Caco-2 (cell line): ENCODE measurements around the gene TRPM5. TPM values are rescaled to one million over a fixed set of nuclear protein-coding genes. Genes with fewer than 3 reads are reported as not detected.

ENCODE experiments used
- Bru-seq: library from RNA; stranded (reverse); fragments of 400-500 nt; gene quantifications from one replicate; lab custom pipeline; 2021; lab: Mats Ljungman, UMichigan
- BruChase-seq, 2 experiments: library from RNA; stranded (reverse); fragments of 400-500 nt; gene quantifications; one replicate each; lab custom pipeline; 2021; lab: Mats Ljungman, UMichigan
- BruUV-seq: library from RNA; stranded (reverse); fragments of 400-500 nt; replicated peaks from 2 replicates; lab custom pipeline; 2021; lab: Mats Ljungman, UMichigan
- CTCF ChIA-PET: fragments of 300-600 bp; sonication (Branson Sonifier 250); formaldehyde crosslinking; loops from one replicate; lab custom pipeline; 2022; ENCODE audit warnings: antibody characterized with exemption; lab: Charles Lee
- POLR2A ChIA-PET: fragments of 300-600 bp; sonication (Branson Sonifier 250); formaldehyde crosslinking; loops from one replicate; lab custom pipeline; 2022; ENCODE audit warnings: antibody characterized with exemption; lab: Charles Lee
- DNase-seq, 2 experiments: peaks; one replicate each; pipeline versions ENCODE4 v3.0.0 to v3.0.0-alpha.2; 2020 to 2022
- H3K27me3 ChIP-seq: replicated peaks from 2 replicates; pipeline ENCODE4 v1.6.0; 2011; ENCODE audit warnings: low read length; ENCODE audit not compliant: control insufficient read depth, insufficient read depth
- H3K36me3 ChIP-seq: 2 replicates; pipeline ENCODE4 v1.5.1; 2011; ENCODE audit warnings: low read length; ENCODE audit not compliant: control insufficient read depth, insufficient read depth
- H3K4me1 ChIP-seq: fragments of 250-450 bp; sonication (Bioruptor Pico); 2 replicates; pipeline ENCODE4 v1.5.1; 2020; ENCODE audit warnings: mild to moderate bottlenecking
- H3K4me3 ChIP-seq: 2 replicates; pipeline ENCODE4 v1.5.1; 2011; ENCODE audit warnings: low read depth, mild to moderate bottlenecking, control low read depth, low read length
- H3K9me3 ChIP-seq: fragments of 250-450 bp; sonication (Bioruptor Pico); 2 replicates; pipeline ENCODE4 v1.5.1; 2020; ENCODE audit warnings: mild to moderate bottlenecking, moderate library complexity
- H3K27ac Mint-ChIP-seq: one replicate; pipeline ENCODE4 v1.8.0; 2022; ENCODE audit warnings: mixed read lengths; ENCODE audit not compliant: unreplicated experiment
- H3K27me3 Mint-ChIP-seq: one replicate; pipeline ENCODE4 v1.8.0; 2022; ENCODE audit warnings: mixed read lengths; ENCODE audit not compliant: insufficient read depth, unreplicated experiment
- H3K36me3 Mint-ChIP-seq: one replicate; pipeline ENCODE4 v1.8.0; 2022; ENCODE audit warnings: mild to moderate bottlenecking, mixed read lengths; ENCODE audit not compliant: insufficient read depth, unreplicated experiment
- H3K4me1 Mint-ChIP-seq: one replicate; pipeline ENCODE4 v1.8.0; 2022; ENCODE audit warnings: low read depth, mixed read lengths; ENCODE audit not compliant: unreplicated experiment
- H3K4me3 Mint-ChIP-seq: one replicate; pipeline ENCODE4 v1.8.0; 2022; ENCODE audit warnings: mild to moderate bottlenecking, moderate library complexity, mixed read lengths; ENCODE audit not compliant: unreplicated experiment
- H3K9me3 Mint-ChIP-seq: one replicate; pipeline ENCODE4 v1.8.0; 2022; ENCODE audit warnings: mixed read lengths; ENCODE audit not compliant: unreplicated experiment
- intact Hi-C: fragments of 100-400 bp; cut with micrococcal nuclease; formaldehyde crosslinking; loops from one replicate; pipeline ENCODE4 v1.10.0; 2022; ENCODE audit not compliant: unreplicated experiment
- long read RNA-seq: library from polyadenylated mRNA; stranded (forward); transcript quantifications from one replicate; pipeline ENCODE4 v2.0.0, GENCODE V29; 2022
- total RNA-seq: library from RNA; stranded (reverse); gene quantifications from 2 replicates; pipeline ENCODE4 v1.2.3, GENCODE V29; 2022
- TF ChIP-seq, protein P1 (sequence below), 2 experiments: fragments of 200-600 bp in 1 of 2; IDR thresholded peaks; 1 replicate in 1 of 2; 2 replicates in 1 of 2; pipeline versions ENCODE4 v1.5.1 to v1.8.0; 2011 to 2022; ENCODE audit warnings: antibody characterized with exemption in 1 of 2, control low read depth in 1 of 2, inconsistent platforms in 1 of 2, low read depth in 1 of 2, low read length in 1 of 2, mild to moderate bottlenecking in 1 of 2, moderate library complexity in 1 of 2; ENCODE audit not compliant: insufficient read depth in 1 of 2, severe bottlenecking in 1 of 2, unreplicated experiment in 1 of 2

Gene TRPM5, protein sequence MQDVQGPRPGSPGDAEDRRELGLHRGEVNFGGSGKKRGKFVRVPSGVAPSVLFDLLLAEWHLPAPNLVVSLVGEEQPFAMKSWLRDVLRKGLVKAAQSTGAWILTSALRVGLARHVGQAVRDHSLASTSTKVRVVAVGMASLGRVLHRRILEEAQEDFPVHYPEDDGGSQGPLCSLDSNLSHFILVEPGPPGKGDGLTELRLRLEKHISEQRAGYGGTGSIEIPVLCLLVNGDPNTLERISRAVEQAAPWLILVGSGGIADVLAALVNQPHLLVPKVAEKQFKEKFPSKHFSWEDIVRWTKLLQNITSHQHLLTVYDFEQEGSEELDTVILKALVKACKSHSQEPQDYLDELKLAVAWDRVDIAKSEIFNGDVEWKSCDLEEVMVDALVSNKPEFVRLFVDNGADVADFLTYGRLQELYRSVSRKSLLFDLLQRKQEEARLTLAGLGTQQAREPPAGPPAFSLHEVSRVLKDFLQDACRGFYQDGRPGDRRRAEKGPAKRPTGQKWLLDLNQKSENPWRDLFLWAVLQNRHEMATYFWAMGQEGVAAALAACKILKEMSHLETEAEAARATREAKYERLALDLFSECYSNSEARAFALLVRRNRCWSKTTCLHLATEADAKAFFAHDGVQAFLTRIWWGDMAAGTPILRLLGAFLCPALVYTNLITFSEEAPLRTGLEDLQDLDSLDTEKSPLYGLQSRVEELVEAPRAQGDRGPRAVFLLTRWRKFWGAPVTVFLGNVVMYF (N-terminal part only)
- total RNA-seq = not detected in 2 replicates
- not detected for Bru-seq, nascent RNA
- percentile 9 among the genes with signal in this experiment for BruChase-seq, experiment 1, labeled RNA remaining after a 2-hour chase
- BruChase-seq, experiment 2, labeled RNA remaining after a 6-hour chase = not detected
- long read RNA-seq = 0 reads

- Mint-ChIP-seq H3K9me3 (no peaks in the 10 kb centered on the region), H3K27ac (no peak within 1 kb of the TSS), H3K4me1 (no peaks in the 10 kb centered on the region), H3K36me3 (no peaks in the 10 kb centered on the region), H3K27me3 (peaks cover 13% of the 10 kb centered on the region), H3K4me3 (peak within 1 kb of the TSS; percentile 70)
- TF ChIP-seq, protein P1, sequence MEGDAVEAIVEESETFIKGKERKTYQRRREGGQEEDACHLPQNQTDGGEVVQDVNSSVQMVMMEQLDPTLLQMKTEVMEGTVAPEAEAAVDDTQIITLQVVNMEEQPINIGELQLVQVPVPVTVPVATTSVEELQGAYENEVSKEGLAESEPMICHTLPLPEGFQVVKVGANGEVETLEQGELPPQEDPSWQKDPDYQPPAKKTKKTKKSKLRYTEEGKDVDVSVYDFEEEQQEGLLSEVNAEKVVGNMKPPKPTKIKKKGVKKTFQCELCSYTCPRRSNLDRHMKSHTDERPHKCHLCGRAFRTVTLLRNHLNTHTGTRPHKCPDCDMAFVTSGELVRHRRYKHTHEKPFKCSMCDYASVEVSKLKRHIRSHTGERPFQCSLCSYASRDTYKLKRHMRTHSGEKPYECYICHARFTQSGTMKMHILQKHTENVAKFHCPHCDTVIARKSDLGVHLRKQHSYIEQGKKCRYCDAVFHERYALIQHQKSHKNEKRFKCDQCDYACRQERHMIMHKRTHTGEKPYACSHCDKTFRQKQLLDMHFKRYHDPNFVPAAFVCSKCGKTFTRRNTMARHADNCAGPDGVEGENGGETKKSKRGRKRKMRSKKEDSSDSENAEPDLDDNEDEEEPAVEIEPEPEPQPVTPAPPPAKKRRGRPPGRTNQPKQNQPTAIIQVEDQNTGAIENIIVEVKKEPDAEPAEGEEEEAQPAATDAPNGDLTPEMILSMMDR (IDR thresholded peaks at IDR 0.05; ENCODE audit: insufficient read depth in 1 of 2, low read depth in 1 of 2, low read length in 1 of 2, severe bottlenecking in 1 of 2, unreplicated experiment in 1 of 2) = no peak
- POLR2A ChIA-PET = no interaction called here
- peak within 1 kb of the TSS; percentile 39 for H3K4me3 ChIP-seq
- no peaks in the 10 kb centered on the region for H3K4me1 ChIP-seq
- intact Hi-C loops = no loop called here
- no TSS peak for BruUV-seq
- no peaks in the 10 kb centered on the region for H3K9me3 ChIP-seq
- peaks cover 6% of the 10 kb centered on the region for H3K27me3 ChIP-seq
- no peaks in the 10 kb centered on the region for H3K36me3 ChIP-seq
- no peak for DNase-seq
- CTCF ChIA-PET = no interaction called here
These were observed at the start of gene TRPM5 for GRCh38 chr11:2443881-2444820. TSS of gene TRPM5 (minus strand) at chr11:2444514. CDS start at chr11:2423036, 21,478 bp downstream.

DNA sequence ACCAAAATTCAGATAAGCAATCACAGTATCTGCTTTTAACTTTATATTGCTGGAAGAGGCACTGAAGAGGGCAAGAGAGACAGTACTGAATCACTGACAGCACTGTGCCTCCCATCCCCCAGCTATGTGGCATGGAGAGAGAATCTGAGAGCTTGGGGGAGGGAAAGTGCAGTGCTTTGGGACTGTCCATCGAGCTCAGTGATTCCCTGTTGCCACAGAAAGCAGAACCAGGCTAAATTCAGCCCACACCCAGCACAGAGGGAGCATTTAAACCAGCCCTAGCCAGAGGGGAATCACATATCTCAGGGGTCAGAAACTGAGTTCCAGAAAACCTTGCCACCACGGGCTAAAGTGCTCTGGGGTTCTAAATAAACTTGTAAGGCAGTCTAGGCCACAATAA lies 44.8 kb upstream of the TRPM5 start:
- Mint-ChIP-seq H3K4me3 (no peak overlapping the region), H3K36me3 (no peaks in the 10 kb centered on the region), H3K27me3 (peaks cover 6% of the 10 kb centered on the region), H3K27ac (no peak overlapping the region), H3K4me1 (no peaks in the 10 kb centered on the region), H3K9me3 (peaks cover 25% of the 10 kb centered on the region)
- Histone ChIP-seq H3K36me3 (no peaks in the 10 kb centered on the region), H3K27me3 (no peaks in the 10 kb centered on the region), H3K4me1 (no peaks in the 10 kb centered on the region), H3K9me3 (peaks cover 25% of the 10 kb centered on the region), H3K4me3 (no peak overlapping the region)
- BruUV-seq = no TSS peak
- TF ChIP-seq, protein P1 (IDR thresholded peaks at IDR 0.05; ENCODE audit: insufficient read depth in 1 of 2, low read depth in 1 of 2, low read length in 1 of 2, severe bottlenecking in 1 of 2, unreplicated experiment in 1 of 2) = no peak
- ChIA-PET CTCF (no interaction called here), POLR2A (no interaction called here)
- intact Hi-C loops = no loop called here
- no peak for DNase-seq
